MM.1S (cell line): ENCODE data around the gene ACTN4.

Experiments used
- DNase-seq: peaks from one replicate; pipeline ENCODE4 v3.0.0-alpha.2; 2015
- H2AFZ ChIP-seq: fragments of 300-600 bp; sonication (generic); 2 replicates; pipeline ENCODE4 v1.6.0; 2016; ENCODE audit warnings: antibody characterized with exemption, low read length
- H3F3A ChIP-seq: fragments of 300-600 bp; sonication (generic); 2 replicates; pipeline ENCODE4 v1.6.1; 2016; ENCODE audit warnings: mild to moderate bottlenecking, antibody characterized with exemption, low read length, moderate library complexity, mixed read lengths; ENCODE audit not compliant: insufficient read depth
- H3K27ac ChIP-seq: fragments of 300-600 bp; sonication (generic); 2 replicates; pipeline ENCODE4 v1.5.1; 2016; ENCODE audit warnings: mild to moderate bottlenecking, low read length
- H3K27me3 ChIP-seq: fragments of 300-600 bp; sonication (generic); replicated peaks from 2 replicates; pipeline ENCODE4 v1.6.0; 2016; ENCODE audit warnings: low read length; ENCODE audit not compliant: insufficient read depth
- H3K36me3 ChIP-seq: fragments of 300-600 bp; sonication (generic); replicated peaks from 2 replicates; pipeline ENCODE4 v1.6.1; 2016; ENCODE audit warnings: mild to moderate bottlenecking, low read length, mixed read lengths; ENCODE audit not compliant: insufficient read depth
- H3K4me1 ChIP-seq: fragments of 300-600 bp; sonication (generic); 2 replicates; pipeline ENCODE4 v1.6.1; 2016; ENCODE audit warnings: low read length, mixed read lengths
- H3K4me2 ChIP-seq: fragments of 300-600 bp; sonication (generic); 2 replicates; pipeline ENCODE4 v1.6.0; 2016; ENCODE audit warnings: low read depth, low read length
- H3K4me3 ChIP-seq: fragments of 300-600 bp; sonication (generic); 2 replicates; pipeline ENCODE4 v1.5.1; 2016; ENCODE audit warnings: low read length, mixed read lengths
- H3K79me2 ChIP-seq: fragments of 300-600 bp; sonication (generic); 2 replicates; pipeline ENCODE4 v1.6.1; 2016; ENCODE audit warnings: mixed run types, low read length, mixed read lengths
- H3K9ac ChIP-seq: fragments of 300-600 bp; sonication (generic); 2 replicates; pipeline ENCODE4 v1.6.1; 2016; ENCODE audit warnings: low read length, mixed read lengths
- H3K9me2 ChIP-seq: fragments of 300-600 bp; sonication (generic); replicated peaks from 2 replicates; pipeline ENCODE4 v1.6.1; 2016; ENCODE audit warnings: mild to moderate bottlenecking, low read length, mixed read lengths; ENCODE audit not compliant: insufficient read depth
- H3K9me3 ChIP-seq: fragments of 300-600 bp; sonication (generic); replicated peaks from 2 replicates; pipeline ENCODE4 v1.6.1; 2016; ENCODE audit warnings: mild to moderate bottlenecking, low read length, mixed read lengths; ENCODE audit not compliant: insufficient read depth
- H4K20me1 ChIP-seq: fragments of 300-600 bp; sonication (generic); 2 replicates; pipeline ENCODE4 v1.6.1; 2016; ENCODE audit warnings: mild to moderate bottlenecking, low read length, moderate library complexity, mixed read lengths; ENCODE audit not compliant: insufficient read depth
- EZH2 ChIP-seq: fragments of 300-600 bp; sonication (generic); optimal IDR thresholded peaks from 2 replicates; pipeline ENCODE3; 2017; ENCODE audit warnings: low read depth, mild to moderate bottlenecking, antibody characterized with exemption, low read length, mixed read lengths
- EZH2phosphoT487 ChIP-seq: fragments of 300-600 bp; sonication (generic); IDR thresholded peaks from 2 replicates; pipeline ENCODE4 v1.6.1; 2018; ENCODE audit warnings: antibody characterized with exemption, low read length
- TF ChIP-seq, protein P1 (sequence below): fragments of 300-600 bp; sonication (generic); IDR thresholded peaks from 2 replicates; pipeline ENCODE4 v1.5.1; 2016; ENCODE audit warnings: antibody characterized with exemption, low read length, mixed read lengths

Gene ACTN4

GRCh38 chr19:38714354-38714778, 66.9 kb downstream of the ACTN4 start:
- Histone ChIP-seq H3K27ac (no peak overlapping the region), H3K36me3 (no peaks in the 10 kb centered on the region), H3K4me3 (no peak overlapping the region), H3K27me3 (no peaks in the 10 kb centered on the region), H3K9me2 (no peaks in the 10 kb centered on the region), H3K4me1 (no peaks in the 10 kb centered on the region), H3K9ac (no peak overlapping the region), H2AFZ (no peak overlapping the region), H3K79me2 (no peaks in the 10 kb centered on the region), H3F3A (no peaks in the 10 kb centered on the region), H4K20me1 (no peaks in the 10 kb centered on the region), H3K9me3 (no peaks in the 10 kb centered on the region), H3K4me2 (no peak overlapping the region)
- no peak for DNase-seq
- TF ChIP-seq, protein P1, sequence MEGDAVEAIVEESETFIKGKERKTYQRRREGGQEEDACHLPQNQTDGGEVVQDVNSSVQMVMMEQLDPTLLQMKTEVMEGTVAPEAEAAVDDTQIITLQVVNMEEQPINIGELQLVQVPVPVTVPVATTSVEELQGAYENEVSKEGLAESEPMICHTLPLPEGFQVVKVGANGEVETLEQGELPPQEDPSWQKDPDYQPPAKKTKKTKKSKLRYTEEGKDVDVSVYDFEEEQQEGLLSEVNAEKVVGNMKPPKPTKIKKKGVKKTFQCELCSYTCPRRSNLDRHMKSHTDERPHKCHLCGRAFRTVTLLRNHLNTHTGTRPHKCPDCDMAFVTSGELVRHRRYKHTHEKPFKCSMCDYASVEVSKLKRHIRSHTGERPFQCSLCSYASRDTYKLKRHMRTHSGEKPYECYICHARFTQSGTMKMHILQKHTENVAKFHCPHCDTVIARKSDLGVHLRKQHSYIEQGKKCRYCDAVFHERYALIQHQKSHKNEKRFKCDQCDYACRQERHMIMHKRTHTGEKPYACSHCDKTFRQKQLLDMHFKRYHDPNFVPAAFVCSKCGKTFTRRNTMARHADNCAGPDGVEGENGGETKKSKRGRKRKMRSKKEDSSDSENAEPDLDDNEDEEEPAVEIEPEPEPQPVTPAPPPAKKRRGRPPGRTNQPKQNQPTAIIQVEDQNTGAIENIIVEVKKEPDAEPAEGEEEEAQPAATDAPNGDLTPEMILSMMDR: no peak
- TF ChIP-seq EZH2phosphoT487 (no peak), EZH2 (no peak)

DNA sequence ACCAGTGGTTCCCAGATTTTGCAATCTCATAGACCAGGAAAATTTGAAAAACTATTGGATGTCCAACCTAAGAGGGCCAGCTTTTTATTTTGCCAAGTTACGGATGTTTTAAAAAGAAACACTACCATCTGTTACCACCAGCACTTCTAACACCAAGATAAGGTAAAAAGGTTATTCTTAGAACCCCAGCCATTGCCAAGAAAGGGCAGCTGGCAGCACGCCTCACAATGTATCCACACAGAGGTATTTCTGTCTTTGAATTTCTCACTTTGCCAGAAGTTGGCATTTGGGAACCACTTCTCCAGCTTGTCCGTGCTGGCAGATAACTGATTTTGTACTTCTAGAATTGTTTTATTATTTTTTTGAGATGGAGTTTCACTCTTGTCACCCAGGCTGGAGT, 68.1 kb downstream of the ACTN4 start:
- Histone ChIP-seq H3K27ac (no peak overlapping the region), H3K9ac (no peak overlapping the region), H3K4me2 (no peak overlapping the region), H3K9me2 (no peaks in the 10 kb centered on the region), H3K36me3 (no peaks in the 10 kb centered on the region), H3F3A (no peaks in the 10 kb centered on the region), H4K20me1 (no peaks in the 10 kb centered on the region), H3K4me1 (no peaks in the 10 kb centered on the region), H3K79me2 (no peaks in the 10 kb centered on the region), H2AFZ (no peak overlapping the region), H3K27me3 (no peaks in the 10 kb centered on the region), H3K9me3 (no peaks in the 10 kb centered on the region), H3K4me3 (no peak overlapping the region)
- no peak for DNase-seq
- TF ChIP-seq EZH2phosphoT487: no peak
- no peak for TF ChIP-seq EZH2
- TF ChIP-seq, protein P1: no peak

DNA sequence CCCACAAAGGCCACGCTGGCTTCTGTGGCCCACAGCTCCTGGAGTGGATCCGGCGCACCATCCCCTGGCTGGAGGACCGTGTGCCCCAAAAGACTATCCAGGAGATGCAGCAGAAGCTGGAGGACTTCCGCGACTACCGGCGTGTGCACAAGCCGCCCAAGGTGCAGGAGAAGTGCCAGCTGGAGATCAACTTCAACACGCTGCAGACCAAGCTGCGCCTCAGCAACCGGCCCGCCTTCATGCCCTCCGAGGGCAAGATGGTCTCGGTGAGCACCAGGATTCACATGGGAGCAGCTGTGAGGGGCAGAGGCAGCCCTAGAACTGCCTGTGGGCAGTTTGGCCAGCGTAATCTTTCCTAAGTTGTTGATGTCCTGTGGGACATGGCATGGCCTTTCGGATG, 69.6 kb downstream of the ACTN4 start:
- no peak overlapping the region for H3K4me3 ChIP-seq
- TF ChIP-seq, protein P1: no peak
- TF ChIP-seq EZH2phosphoT487 (no peak), EZH2 (no peak)
- H3K9ac ChIP-seq: no peak overlapping the region
- no peaks in the 10 kb centered on the region for H3F3A ChIP-seq
- no peaks in the 10 kb centered on the region for H3K9me3 ChIP-seq
- H4K20me1 ChIP-seq: no peaks in the 10 kb centered on the region
- no peaks in the 10 kb centered on the region for H3K9me2 ChIP-seq
- DNase-seq: no peak
- no peaks in the 10 kb centered on the region for H3K79me2 ChIP-seq
- H3K36me3 ChIP-seq: no peaks in the 10 kb centered on the region
- H3K4me2 ChIP-seq: no peak overlapping the region
- no peaks in the 10 kb centered on the region for H3K27me3 ChIP-seq
- H2AFZ ChIP-seq: no peak overlapping the region
- no peaks in the 10 kb centered on the region for H3K4me1 ChIP-seq
- H3K27ac ChIP-seq: no peak overlapping the region
